Measurements from ENCODE around the gene EXOSC10. TPM values are rescaled to one million over a fixed set of nuclear protein-coding genes. Genes with fewer than 3 reads are reported as not detected.

Gene EXOSC10
- total RNA-seq, 1 experiment from 2014 or later = 50.8 TPM

GRCh38 chr1:11143907-11144306 lies 44.2 kb upstream of the EXOSC10 start:
- Mint-ChIP-seq H3K4me3 (ENCODE audit: low read depth, unreplicated experiment) (no peak overlapping the region), H3K27ac (ENCODE audit: unreplicated experiment) (no peak overlapping the region), H3K36me3 (ENCODE audit: insufficient read depth, unreplicated experiment) (peaks cover 4% of the 10 kb centered on the region), H3K9me3 (ENCODE audit: low read depth, unreplicated experiment) (no peaks in the 10 kb centered on the region), H3K4me1 (ENCODE audit: low read depth, unreplicated experiment) (no peaks in the 10 kb centered on the region), H3K27me3 (ENCODE audit: unreplicated experiment) (no peaks in the 10 kb centered on the region)
- BruUV-seq (replicated peaks) = no TSS peak
- CTCF ChIA-PET = no interaction called here
- no peak for TF ChIP-seq CTCF (IDR thresholded peaks at IDR 0.05; ENCODE audit: unreplicated experiment)
- DNase-seq = no peak
- intact Hi-C loops (cut with micrococcal nuclease; ENCODE audit: unreplicated experiment) = no loop called here

DNA sequence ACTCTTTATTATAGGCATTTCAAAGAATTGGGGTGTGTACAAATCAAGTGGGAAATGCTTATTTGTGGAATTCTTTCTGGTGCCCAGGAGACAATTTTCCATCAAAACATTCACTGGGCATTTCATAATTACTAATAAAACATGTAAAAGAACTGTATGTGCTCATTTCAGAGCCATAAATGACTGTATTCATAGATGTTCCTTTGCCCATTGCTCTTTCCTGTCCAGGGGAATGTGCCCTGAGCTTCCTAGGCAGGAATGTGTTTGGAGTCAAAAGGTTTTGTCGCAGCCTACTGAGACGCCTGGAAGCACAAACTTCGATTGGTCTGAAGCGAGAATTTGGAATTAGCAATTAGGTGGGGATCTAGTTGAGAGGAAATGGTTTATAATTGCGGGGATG lies 43.7 kb upstream of the EXOSC10 start:
- CTCF ChIA-PET = no interaction called here

DNA sequence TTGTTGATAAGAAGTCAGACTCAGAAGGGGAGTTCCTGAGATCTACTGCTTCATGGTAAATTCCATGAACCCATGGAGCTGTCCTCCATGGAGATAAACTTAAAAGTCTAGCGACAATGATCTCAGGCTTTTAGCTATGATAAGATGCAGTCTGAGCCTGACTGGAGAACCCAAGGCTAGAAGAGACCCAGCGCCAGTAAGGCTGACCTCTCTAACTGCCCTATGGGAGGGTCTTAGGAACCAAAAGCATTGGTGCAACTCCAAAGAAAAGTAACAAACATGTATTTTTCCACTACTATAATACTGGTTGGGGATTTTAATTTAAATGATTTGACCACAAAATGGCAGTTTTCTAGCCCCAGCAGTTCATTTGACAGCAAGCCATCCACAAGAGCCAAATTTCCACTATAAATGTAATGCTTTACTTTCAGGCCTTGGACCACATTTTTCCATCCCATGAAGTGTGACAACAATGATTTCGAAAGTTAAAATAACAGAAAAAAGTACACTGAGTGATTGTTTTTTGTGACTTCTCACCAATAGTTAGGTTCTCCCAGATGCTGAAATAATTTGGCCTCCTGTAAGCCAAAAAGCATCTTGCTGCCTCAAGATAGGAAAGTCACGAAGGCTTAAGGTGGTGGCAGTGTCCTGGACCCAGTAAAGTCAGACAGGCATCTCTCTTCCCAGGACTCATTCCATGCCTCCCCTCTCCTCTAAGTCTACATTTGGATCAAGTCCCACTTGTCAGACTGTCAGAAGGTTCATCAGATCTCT lies 43.1 kb upstream of the EXOSC10 start:
- H3K27me3 Mint-ChIP-seq (ENCODE audit: unreplicated experiment) = no peaks in the 10 kb centered on the region
- H3K36me3 Mint-ChIP-seq (ENCODE audit: insufficient read depth, unreplicated experiment) = peaks cover 4% of the 10 kb centered on the region
- no peaks in the 10 kb centered on the region for H3K9me3 Mint-ChIP-seq (ENCODE audit: low read depth, unreplicated experiment)
- no peak for DNase-seq
- no peak overlapping the region for H3K27ac Mint-ChIP-seq (ENCODE audit: unreplicated experiment)
- CTCF ChIA-PET = no interaction called here
- BruUV-seq (replicated peaks) = no TSS peak
- no peaks in the 10 kb centered on the region for H3K4me1 Mint-ChIP-seq (ENCODE audit: low read depth, unreplicated experiment)
- no peak for TF ChIP-seq CTCF (IDR thresholded peaks at IDR 0.05; ENCODE audit: unreplicated experiment)
- intact Hi-C loops (cut with micrococcal nuclease; ENCODE audit: unreplicated experiment) = no loop called here
- no peak overlapping the region for H3K4me3 Mint-ChIP-seq (ENCODE audit: low read depth, unreplicated experiment)

More for the DNA sequence above, 43.7 kb upstream of the EXOSC10 start:
- no peak for TF ChIP-seq CTCF (IDR thresholded peaks at IDR 0.05; ENCODE audit: unreplicated experiment)
- Mint-ChIP-seq H3K36me3 (ENCODE audit: insufficient read depth, unreplicated experiment) (peaks cover 4% of the 10 kb centered on the region), H3K27ac (ENCODE audit: unreplicated experiment) (no peak overlapping the region), H3K4me3 (ENCODE audit: low read depth, unreplicated experiment) (no peak overlapping the region), H3K27me3 (ENCODE audit: unreplicated experiment) (no peaks in the 10 kb centered on the region), H3K9me3 (ENCODE audit: low read depth, unreplicated experiment) (no peaks in the 10 kb centered on the region), H3K4me1 (ENCODE audit: low read depth, unreplicated experiment) (no peaks in the 10 kb centered on the region)
- no TSS peak for BruUV-seq (replicated peaks)
- intact Hi-C loops (cut with micrococcal nuclease; ENCODE audit: unreplicated experiment) = no loop called here
- no peak for DNase-seq

DNA sequence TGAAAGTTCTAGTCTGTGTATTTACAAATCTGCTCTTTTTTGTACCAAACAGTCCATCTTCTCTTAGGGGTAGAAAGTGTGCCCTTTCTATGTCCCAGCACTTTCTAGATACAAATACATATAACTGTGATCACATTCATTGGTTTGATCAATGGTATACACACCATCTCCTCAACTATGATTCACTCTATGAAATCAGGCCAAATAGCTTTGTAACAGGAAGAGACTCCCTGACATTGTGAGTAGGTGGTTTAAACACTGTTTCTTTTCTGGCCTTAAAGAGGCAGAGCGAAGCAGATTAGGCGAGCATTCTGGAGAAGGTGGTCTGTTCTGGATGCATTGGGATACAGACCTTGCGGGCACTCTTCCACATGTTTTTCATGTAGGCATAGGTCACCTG lies 39.3 kb upstream of the EXOSC10 start:
- Mint-ChIP-seq H3K9me3 (ENCODE audit: low read depth, unreplicated experiment) (no peaks in the 10 kb centered on the region), H3K4me3 (ENCODE audit: low read depth, unreplicated experiment) (no peak overlapping the region), H3K27ac (ENCODE audit: unreplicated experiment) (no peak overlapping the region), H3K36me3 (ENCODE audit: insufficient read depth, unreplicated experiment) (no peaks in the 10 kb centered on the region), H3K27me3 (ENCODE audit: unreplicated experiment) (no peaks in the 10 kb centered on the region), H3K4me1 (ENCODE audit: low read depth, unreplicated experiment) (no peaks in the 10 kb centered on the region)
- no TSS peak for BruUV-seq (replicated peaks)
- TF ChIP-seq CTCF (IDR thresholded peaks at IDR 0.05; ENCODE audit: unreplicated experiment) = no peak
- intact Hi-C loops (cut with micrococcal nuclease; ENCODE audit: unreplicated experiment) = no loop called here
- DNase-seq = no peak
- CTCF ChIA-PET = no interaction called here
